HTERT RPE-1 (cell line): Measurements from ENCODE around the gene PRSS22.

Experiments
- in situ Hi-C: fragments of 300-500 bp; cut with MboI; formaldehyde crosslinking; loops from 4 replicates; pipeline ENCODE4 v1.14.3; 2020; ENCODE audit warnings: low sequenced_read_pairs

The PRSS22 gene

GRCh38 chr16:2881783-2882649 lies 24.0 kb upstream of the PRSS22 start:
- in situ Hi-C loops = no loop called here

GRCh38 chr16:2879854-2880508 lies 22.0 kb upstream of the PRSS22 start:
- in situ Hi-C loops = no loop called here

GRCh38 chr16:2874912-2875362 lies 17.0 kb upstream of the PRSS22 start:
- in situ Hi-C loops = no loop called here

GRCh38 chr16:2874032-2874911 lies 16.3 kb upstream of the PRSS22 start:
- in situ Hi-C loops = no loop called here

- in situ Hi-C loops = no loop called here
Measured at GRCh38 chr16:2871926-2872325, 14.0 kb upstream of the PRSS22 start.

- in situ Hi-C loops = no loop called here
Measured at GRCh38 chr16:2867987-2868789, 10.2 kb upstream of the PRSS22 start.

- in situ Hi-C loops = no loop called here
Measured at GRCh38 chr16:2867661-2867986, 9.7 kb upstream of the PRSS22 start.

GRCh38 chr16:2866431-2866830 lies 8.5 kb upstream of the PRSS22 start:
- in situ Hi-C loops = no loop called here

- in situ Hi-C loops = no loop called here
Measured at GRCh38 chr16:2865651-2866050, 7.7 kb upstream of the PRSS22 start.

GRCh38 chr16:2860826-2861567 lies 3.0 kb upstream of the PRSS22 start:
- in situ Hi-C loops = no loop called here

- in situ Hi-C loops = no loop called here
Measured at GRCh38 chr16:2859686-2860265, 1.8 kb upstream of the PRSS22 start.

- in situ Hi-C loops = no loop called here
Measured at GRCh38 chr16:2858245-2859025, 465 bp upstream of the PRSS22 start.

- in situ Hi-C loops = no loop called here
Measured at GRCh38 chr16:2856686-2857450, 1.1 kb downstream of the PRSS22 start.

GRCh38 chr16:2856061-2856670 lies 1.8 kb downstream of the PRSS22 start:
- in situ Hi-C loops = no loop called here

GRCh38 chr16:2855536-2855935 lies 2.4 kb downstream of the PRSS22 start:
- in situ Hi-C loops = no loop called here

GRCh38 chr16:2854700-2855309 lies 3.2 kb downstream of the PRSS22 start:
- in situ Hi-C loops = no loop called here

GRCh38 chr16:2853531-2854073 lies 4.4 kb downstream of the PRSS22 start:
- in situ Hi-C loops = no loop called here
